DMS 273 (cell line): ENCODE results near the gene CXXC5.
"Not testable (repeated sequence)": the region's sequence is repeated elsewhere in the genome, so short reads cannot be mapped to it uniquely, and the experiment has no call there.

Source experiments
- DNase-seq: peaks from one replicate; lab custom pipeline; 2025; ENCODE audit not compliant: unreplicated experiment; lab: John Stamatoyannopoulos, UW

CXXC5 gene

DNA sequence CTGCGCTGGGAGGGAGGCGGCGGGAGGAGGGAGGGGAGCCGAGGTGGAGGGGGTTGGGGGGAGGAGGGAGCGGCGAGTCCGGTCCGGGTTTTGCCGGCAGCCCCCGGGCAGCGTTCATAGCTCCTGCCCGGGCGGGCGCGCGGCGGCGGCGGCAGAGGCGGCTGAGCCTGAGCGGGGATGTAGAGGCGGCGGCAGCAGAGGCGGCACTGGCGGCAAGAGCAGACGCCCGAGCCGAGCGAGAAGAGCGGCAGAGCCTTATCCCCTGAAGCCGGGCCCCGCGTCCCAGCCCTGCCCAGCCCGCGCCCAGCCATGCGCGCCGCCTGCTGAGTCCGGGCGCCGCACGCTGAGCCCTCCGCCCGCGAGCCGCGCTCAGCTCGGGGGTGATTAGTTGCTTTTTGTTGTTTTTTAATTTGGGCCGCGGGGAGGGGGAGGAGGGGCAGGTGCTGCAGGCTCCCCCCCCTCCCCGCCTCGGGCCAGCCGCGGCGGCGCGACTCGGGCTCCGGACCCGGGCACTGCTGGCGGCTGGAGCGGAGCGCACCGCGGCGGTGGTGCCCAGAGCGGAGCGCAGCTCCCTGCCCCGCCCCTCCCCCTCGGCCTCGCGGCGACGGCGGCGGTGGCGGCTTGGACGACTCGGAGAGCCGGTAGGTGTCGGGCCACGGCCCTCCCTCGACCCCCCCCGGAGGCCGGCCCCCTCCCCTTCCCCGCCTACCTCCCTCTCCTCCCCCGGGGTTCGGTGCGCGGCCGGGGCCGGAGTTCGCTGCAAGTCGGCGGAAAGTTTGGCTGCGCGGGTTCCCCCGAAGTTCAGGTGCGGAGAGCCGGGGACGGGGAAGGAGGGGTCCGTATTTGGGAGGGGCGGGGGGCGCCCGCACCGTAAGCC lies at the start of gene CXXC5:
Gene CXXC5, plus strand, starts transcription at position 145 of the 877 bp plus-strand sequence. CDS start 32,175 bp downstream, outside the sequence.
- DNase-seq: peak; percentile 92

DNA sequence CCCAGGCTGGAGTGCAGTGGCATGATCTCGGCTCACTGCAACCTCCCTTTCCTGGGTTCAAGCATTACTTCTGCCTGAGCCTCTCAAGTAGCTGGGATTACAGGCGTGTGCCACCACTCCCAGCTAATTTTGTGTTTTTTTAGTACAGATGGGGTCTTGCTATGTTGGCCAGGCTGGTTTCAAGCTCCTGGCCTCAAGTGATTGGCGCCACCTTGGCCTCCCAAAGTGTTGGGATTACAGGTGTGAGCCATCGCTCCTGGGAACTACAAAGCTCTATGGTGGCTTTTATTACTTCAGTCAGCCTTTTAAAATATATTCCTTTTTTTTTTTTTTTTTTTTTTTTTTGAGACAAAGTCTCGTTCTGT lies 49.6 kb upstream of the CXXC5 start:
- not testable (repeated sequence) for DNase-seq

DNA sequence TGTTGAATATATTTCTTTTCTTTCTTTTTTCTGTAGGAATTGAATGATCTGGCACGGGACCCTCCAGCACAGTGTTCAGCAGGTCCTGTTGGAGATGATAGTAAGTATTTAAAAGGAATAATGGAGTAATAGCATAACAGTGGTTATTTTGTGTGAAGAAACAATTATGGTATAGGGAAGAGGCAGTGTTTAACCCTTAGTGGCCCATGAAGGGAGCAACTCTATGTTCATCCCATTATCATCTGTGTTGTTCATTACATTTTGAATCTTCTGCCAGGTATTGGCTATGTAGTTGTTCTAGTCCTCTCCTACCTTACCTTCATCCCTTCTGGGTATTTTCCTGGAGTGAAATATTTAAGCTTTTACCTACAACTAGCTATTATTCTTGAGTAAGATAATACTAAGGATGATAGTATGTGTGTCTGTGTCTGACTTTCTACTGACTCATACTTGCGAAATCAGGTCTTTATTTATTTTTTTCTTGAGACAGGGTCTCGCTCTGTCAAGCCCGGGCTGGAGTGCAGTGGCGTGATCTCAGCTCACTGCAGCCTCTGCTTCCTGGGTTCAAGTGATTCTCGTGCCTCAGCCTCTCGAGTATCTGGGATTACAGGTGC lies 47.7 kb upstream of the CXXC5 start:
- DNase-seq: no peak

DNA sequence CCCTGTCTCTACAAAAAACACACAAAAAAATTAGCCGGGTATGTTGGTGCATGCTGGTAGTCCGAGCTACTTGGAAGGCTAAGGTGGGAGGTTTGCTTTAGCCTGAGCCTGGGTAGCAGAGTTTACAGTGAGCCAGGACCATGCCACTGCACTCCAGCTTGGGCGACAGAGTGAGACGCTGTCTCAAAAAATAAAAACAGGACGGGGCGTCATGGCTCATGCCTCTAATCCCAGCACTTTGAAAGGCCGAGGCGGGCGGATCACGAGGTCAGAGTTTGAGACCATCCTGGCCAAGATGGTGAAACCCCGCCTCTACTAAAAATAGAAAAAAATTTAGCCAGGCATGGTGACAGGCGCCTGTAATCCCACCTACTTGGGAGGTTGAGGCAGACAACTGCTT lies 46.7 kb upstream of the CXXC5 start:
- DNase-seq: no peak

DNA sequence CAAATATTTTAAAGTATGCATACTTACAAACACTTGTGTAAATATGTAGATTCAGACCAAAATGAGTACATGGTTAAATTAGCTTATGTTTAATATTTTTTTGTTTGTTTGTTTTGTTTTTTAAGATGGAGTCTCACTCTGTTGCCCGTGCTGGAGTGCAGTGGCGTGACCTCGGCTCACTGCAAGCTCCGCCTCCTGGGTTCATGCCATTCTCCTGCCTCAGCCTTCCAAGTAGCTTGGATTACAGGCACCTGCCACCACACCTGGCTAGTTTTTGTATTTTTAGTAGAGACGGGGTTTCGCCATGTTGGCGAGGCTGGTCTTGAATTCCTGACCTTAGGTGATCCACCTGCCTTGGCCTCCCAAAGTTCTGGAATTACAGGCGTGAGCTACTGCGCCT lies 46.2 kb upstream of the CXXC5 start:
- not testable (repeated sequence) for DNase-seq

DNA sequence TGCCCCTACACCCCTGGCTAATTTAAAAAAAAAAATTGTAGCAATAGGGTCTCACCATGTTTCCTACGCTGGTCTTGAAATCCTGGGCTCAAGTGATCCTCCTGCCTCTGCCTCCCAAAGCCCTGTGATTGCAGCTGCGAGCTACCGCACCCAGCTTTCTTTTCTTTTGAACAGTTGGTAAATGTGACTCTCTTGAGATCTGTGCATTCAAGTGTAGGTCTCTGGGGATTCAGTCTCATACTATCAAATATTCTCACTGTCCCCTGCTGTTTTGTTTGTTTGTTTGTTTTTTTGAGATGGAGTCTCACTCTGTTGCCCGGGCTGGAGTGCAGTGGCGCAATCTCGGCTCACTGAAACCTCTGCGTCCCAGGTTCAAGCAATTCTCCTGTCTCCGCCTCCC lies 42.3 kb upstream of the CXXC5 start:
- DNase-seq: no peak

DNA sequence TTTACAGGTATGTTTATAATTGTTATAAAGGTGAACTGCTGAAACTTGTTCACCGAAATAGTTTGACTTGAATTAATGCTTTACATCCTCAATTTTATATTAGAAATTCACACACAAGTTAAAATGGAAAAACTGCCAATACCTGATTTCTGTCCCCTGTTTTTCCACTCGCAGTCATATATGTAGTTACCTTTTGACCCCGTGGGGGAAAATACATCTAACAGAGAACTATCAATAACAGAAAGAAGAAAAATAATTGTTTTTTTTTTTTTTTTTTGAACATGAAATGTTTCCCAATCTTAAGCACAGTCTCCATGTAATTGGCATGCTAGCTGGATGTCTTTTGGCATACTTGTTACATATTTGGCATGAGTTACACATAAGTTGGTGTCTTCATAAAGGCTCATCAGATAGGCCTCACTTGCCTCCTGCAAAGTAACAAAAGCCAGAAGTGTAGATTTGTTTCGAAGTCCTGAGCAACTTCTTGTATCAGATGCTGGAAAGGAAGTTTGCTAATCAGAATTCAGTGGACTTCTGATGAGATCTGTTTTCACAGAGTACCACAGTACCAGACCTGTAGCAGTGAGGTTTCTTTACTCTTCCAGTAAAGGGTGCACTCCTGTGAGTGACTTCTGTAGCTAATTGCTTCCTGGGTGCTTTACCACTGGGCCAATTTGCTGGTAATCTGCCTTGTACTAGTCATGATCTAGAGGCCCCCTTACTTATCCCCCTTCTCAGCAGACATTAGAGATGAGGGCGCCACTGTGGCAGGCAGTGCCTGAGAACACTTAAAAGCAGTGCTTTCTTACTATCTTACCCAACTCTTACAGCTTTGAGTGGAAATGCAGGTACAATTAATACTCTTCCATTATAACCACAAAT lies 36.2 kb upstream of the CXXC5 start:
- no peak for DNase-seq

DNA sequence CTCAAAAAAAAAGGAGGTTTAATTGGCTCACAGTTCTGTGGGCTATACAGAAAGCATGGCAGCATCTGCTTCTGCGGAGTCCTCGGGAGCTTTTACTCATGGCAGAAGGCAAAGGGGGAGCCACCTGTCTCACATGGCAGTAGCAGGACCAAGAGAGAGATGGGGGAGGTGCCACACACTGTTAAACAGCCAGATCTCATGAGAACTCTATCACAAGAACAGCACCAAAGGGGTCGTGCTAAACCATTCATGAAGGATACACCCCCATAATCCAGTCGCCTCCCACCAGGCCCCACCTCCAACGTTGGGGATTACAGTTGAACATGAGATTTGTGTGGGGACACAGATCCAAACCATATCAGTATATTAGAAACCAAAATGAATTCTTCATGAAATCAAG lies 28.3 kb upstream of the CXXC5 start:
- peak; percentile 44 for DNase-seq

DNA sequence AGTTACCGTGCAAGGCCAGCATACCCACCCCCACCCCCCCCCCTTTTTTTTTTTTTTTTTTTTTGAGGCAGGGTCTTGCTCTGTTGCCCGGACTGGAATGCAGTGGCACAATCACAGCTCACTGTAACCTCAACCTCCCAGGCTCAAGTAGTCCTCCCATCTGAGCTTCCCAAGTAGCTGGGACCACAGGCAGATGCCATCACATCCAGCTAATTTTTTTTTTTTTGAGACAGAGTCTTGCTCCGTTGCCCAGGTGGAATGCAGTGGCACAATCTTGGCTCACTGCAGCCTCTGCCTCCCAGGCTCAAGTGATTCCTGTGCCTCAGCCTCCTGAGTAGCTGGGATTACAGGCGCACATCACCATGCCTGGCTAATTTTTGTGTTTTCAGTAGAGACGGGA lies 22.8 kb upstream of the CXXC5 start:
- DNase-seq: not testable (repeated sequence)

DNA sequence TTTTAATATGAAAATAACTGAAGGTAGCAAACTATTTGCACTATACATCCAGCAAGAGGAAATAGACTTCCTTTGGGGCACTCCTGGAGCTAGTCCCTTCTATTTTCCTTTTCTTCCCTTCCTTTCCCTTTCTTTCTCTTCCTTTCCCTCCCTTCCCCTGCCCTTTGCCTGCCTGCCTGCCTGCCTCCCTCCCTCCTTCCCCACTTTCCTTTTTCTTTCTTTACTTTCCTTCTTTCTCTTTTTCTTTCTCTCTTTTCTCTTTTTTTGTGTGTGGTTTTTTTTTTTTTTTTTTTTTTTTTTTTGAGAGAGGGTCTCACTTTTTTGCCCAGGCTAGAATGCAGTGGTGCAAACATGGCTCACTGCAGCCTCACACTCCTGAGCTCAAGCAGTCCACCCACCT lies 17.3 kb upstream of the CXXC5 start:
- DNase-seq: no peak

DNA sequence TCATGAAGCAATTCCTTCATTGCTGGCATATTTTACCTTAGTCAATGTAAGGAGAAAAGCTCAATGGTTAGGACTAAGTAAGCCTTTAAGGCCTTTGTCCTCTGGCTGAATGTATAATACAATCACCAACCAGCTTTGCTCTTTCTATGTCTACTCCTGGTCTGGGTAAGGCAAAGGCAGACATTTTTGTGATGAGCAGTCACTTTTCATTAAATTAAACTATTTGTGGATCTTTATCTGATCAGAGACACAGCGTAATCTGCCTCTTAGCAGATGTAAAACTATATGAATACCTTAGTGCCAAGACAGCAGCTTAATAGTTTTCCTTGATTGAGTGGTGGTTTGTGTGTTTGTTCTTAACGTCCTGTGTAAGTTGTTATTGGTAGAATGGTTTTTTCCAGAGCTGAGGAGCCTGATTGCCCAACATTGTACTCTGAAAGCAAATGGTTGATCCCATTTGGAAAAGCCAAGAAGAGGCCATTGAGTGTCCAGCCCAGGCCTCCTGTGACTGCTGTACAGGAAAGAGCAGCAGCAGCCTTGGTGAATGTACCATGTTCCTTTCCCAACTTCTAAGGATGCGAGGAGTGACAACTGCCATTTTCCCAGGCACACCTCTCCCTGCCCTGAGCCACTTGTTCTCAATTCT lies 16.5 kb upstream of the CXXC5 start:
- no peak for DNase-seq

DNA sequence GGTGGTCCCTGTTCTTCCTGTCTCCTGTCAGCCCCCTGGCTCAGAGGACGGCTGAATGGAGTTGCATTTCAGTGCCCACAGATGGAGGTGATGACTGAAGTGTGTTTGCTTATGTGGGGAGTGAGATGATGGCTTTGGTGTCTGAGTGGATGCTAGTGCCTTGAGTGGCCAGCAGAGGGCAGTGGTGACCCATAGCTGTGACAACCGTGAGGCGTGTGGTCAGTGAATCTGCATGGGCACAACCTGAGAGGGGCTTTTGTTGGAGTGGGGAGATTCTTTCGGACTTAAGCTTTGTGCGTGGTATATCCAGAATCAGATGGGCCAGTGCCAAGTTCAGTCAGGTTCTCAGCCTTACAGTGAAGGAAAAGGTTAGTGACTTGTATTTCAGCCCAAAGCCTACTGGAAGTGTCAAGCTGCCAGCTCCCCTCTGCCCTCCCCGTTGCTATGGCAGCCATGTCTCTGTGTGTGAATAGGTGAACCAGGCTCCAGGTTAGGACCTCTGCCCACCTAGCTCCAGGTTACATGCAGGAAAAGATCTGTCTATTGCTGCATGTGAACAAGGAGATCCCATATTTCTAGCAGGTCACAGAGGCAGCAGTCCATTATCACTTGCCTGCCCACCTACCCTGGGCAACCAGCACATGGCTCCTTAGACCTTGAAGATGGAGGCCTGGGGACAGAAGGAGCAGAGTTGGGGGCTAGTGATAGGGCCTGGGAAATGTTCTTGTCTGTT lies 14.7 kb upstream of the CXXC5 start:
- DNase-seq: peak; percentile 88

DNA sequence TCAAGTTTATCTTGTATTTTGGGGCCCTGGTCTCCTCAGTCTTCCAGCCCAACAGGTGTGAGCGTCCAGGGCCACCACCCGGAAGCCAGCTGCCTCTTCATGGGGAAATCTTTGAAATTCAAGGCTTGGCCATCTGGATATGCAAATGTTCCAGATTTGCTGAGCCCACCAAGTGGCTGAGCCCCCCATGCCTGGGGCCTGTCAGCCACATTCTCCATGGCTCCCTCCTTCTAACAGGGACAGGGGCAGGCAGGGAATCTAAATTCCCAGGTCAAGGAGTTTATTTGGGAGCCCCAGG lies 14.2 kb upstream of the CXXC5 start:
- DNase-seq: peak; percentile 70

DNA sequence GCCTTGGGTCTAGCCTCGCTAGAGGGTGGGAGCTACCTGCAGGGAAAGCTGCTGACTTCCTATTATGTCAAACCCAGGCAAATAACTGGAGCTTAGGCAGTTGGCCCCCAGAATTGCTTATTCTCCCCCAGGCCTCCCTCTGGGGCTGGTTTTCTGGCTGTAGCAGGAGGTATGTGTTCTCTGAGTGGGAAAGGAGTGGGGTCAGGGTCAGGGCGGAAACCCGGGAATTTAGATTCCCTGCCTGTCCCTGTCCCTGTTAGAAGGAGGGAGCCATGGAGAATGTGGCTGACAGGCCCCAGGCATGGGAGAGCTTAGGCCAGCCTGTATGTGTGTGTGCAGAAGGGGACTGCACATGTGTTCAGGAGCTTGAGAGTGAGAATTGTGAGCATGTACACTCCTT lies 13.6 kb upstream of the CXXC5 start:
- DNase-seq: no peak

DNA sequence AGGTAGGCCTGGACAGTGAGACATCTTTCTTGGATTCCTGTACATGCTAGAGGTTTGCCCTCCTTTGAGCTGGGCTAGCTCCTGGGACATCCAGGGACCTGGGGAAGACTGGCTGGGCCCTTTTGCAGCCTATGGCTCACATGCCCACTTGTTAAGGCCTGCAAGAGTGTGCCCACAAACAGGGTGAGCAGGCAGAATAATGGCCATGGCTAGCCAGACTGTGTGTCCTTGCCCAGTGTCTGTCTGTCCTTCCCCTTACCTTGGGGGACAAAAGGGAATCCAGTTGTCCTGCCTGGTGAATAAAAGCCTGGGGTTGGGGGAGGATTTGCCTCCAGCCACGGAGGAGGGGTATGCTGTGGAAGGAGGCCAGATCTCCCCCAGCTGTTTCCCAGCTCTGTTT lies 13.0 kb upstream of the CXXC5 start:
- no peak for DNase-seq

DNA sequence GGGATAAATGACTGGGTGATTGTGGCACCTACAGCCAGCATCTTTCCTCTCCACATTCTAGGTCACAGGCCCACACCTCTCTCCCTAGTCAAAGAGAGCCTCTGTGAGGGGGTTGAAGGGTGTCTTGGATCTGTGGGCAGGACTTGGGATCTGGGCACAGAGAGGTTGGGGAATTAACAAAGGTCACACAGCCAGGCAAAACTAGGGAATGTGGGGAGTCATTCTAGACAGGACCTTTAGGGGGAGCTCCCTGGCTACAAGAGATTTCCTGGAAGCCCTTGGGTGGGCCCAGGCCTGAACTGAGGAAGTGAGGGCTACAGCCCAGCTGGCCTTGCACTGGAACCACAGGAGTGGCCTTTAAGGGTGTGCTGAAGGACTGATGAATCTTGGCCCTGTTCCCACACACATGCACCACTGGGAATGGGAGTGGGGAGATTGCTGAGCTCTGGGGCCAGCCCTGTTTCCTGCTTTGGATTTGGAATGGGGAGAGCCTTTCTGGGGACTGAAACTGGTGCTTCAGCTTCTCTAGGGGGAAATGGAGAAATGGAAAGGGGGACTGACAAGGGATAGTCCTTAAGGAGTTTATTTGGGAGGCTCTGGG lies 12.4 kb upstream of the CXXC5 start:
- peak; percentile 91 for DNase-seq

DNA sequence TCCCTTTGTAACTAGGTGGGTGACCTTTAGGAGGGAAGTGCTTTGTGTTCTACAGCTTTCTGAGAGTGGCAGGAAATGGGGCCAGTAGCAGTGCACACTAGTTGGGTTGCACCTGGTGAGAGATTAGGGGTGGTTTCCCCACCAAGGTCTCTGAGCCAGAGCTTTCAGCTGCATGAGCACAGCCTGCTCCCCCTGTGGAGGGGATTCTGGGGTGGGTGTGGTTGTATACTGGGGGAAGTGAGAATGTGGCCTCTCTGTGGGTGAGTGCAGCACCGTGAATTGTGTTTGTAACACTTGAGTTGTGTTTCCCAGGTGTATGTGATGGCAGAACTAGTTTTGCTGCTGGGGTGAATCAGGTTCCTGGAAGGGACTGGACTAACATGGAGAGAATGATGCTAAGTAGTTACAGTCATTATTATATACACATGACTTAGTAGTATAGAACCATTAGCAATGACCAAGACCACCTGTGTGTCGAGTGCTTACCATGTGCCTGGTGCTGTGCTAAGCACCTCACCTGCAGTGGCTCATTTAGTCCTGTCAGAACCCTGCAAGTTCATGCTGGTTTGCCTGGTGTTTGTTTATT lies 11.8 kb upstream of the CXXC5 start:
- no peak for DNase-seq

DNA sequence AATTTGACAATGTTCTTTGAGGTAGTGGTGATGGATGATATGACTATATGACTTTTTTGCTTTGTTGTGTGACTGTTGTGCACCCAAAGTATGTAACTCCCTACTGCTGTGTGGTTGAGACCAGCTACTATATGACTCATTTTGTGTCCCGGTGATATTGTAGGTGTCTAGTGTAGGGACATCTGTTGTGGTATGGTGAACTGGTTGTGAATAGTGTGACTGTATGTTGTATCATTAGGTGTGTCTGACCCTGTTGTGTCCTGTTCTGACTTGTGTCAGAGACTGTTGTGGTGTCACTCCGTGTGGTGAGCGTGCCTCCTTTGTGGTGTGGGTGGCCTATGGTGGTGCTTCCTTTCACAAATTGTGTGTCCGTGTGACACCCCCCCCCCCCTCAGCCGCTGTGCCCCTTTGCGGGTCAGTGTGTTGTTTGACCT lies 11.2 kb upstream of the CXXC5 start:
- peak; percentile 55 for DNase-seq

DNA sequence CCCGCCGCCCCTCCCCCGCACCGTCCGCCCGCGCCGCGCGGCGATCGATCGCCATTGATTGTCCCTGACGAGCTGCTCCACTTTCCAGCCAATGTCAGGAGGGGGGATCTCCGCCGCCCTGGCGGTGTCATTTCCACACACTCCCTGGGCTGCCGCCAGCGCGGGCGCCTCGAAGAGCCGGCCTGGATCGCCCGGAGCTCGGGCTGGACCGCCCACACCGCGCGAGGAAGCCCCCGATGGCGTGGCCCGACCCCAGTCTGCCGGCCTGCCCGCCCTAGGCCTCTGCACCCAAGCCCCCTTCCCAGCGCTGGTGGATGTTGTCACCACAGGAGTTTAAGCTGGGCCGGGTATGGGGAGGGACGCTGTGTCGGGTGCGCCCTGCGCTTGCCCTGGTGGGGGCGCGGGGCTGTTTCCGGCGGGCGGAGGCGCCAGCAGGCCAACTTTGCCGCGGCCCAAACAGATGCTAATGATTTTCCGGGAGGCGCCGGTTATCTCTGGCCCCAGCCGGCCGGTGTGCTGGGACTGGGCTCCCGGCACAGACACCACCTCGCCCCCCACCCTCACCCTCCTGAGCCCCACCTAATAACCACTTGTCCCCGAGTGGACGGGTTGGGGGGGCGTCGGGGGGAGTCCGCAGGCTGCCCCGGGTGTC lies 10.6 kb upstream of the CXXC5 start:
- DNase-seq: peak; percentile 95
